Neural progenitor cell (in vitro differentiated cells): ENCODE data around the gene NEDD4L. TPM values are rescaled to one million over a fixed set of nuclear protein-coding genes. Genes with fewer than 3 reads are reported as not detected.
A peak's percentile ranks its signal among the peaks of the same experiment; 100 is the strongest.
"Not testable (repeated sequence)": the region's sequence is repeated elsewhere in the genome, so short reads cannot be mapped to it uniquely, and the experiment has no call there.

Experiments used
- DNase-seq: peaks from one replicate; pipeline ENCODE4 v3.0.0-alpha.2; 2016; ENCODE audit warnings: low spot score
- H2AFZ ChIP-seq: fragments of 200-600 bp; sonication (generic); replicated peaks from 2 replicates; pipeline ENCODE4 v1.6.1; 2016; ENCODE audit warnings: antibody characterized with exemption
- H3F3A ChIP-seq: fragments of 200-600 bp; sonication (generic); 2 replicates; pipeline ENCODE4 v1.6.1; 2016; ENCODE audit warnings: antibody characterized with exemption, low read depth
- H3K27ac ChIP-seq: fragments of 200-600 bp; sonication (generic); 2 replicates; pipeline ENCODE4 v1.5.1; 2016; ENCODE audit warnings: mild to moderate bottlenecking
- H3K27me3 ChIP-seq: fragments of 200-600 bp; sonication (generic); 2 replicates; pipeline ENCODE4 v1.6.1; 2016; ENCODE audit warnings: mild to moderate bottlenecking, moderate library complexity
- H3K36me3 ChIP-seq: fragments of 200-600 bp; sonication (generic); 2 replicates; pipeline ENCODE4 v1.5.1; 2016
- H3K4me1 ChIP-seq: fragments of 200-600 bp; sonication (generic); 2 replicates; pipeline ENCODE4 v1.6.1; 2016; ENCODE audit warnings: mixed run types
- H3K4me2 ChIP-seq: fragments of 200-600 bp; sonication (generic); 2 replicates; pipeline ENCODE4 v1.6.1; 2016
- H3K4me3 ChIP-seq: fragments of 200-600 bp; sonication (generic); 2 replicates; pipeline ENCODE4 v1.5.1; 2016
- H3K79me2 ChIP-seq: fragments of 200-600 bp; sonication (generic); 2 replicates; pipeline ENCODE4 v1.6.1; 2016; ENCODE audit warnings: low read depth
- H3K9ac ChIP-seq: fragments of 200-600 bp; sonication (generic); 2 replicates; pipeline ENCODE4 v1.6.1; 2016
- H3K9me3 ChIP-seq: fragments of 200-600 bp; sonication (generic); 2 replicates; pipeline ENCODE4 v1.5.1; 2016; ENCODE audit warnings: low read depth
- H4K20me1 ChIP-seq: fragments of 200-600 bp; sonication (generic); 2 replicates; pipeline ENCODE4 v1.6.1; 2016; ENCODE audit warnings: low read depth
- H3K27ac Mint-ChIP-seq: 3 replicates; pipeline ENCODE4 v1.8.0; 2021; ENCODE audit warnings: mixed read lengths
- H3K27me3 Mint-ChIP-seq: 2 replicates; pipeline ENCODE4 v1.8.0; 2022; ENCODE audit warnings: low read depth, mild to moderate bottlenecking, inconsistent platforms, moderate library complexity, mixed read lengths; ENCODE audit not compliant: insufficient read depth
- H3K36me3 Mint-ChIP-seq: 3 replicates; pipeline ENCODE4 v1.8.0; 2021; ENCODE audit warnings: mixed read lengths
- H3K4me1 Mint-ChIP-seq: 3 replicates; pipeline ENCODE4 v1.8.0; 2021; ENCODE audit warnings: mixed read lengths
- H3K4me3 Mint-ChIP-seq: 3 replicates; pipeline ENCODE4 v1.8.0; 2021; ENCODE audit warnings: mild to moderate bottlenecking, moderate library complexity, mixed read lengths
- H3K9me3 Mint-ChIP-seq: 3 replicates; pipeline ENCODE4 v1.8.0; 2020; ENCODE audit warnings: mixed read lengths
- CTCF ChIP-seq: fragments of 200-600 bp; sonication (generic); IDR thresholded peaks from 2 replicates; pipeline ENCODE4 v1.5.1; 2017; ENCODE audit warnings: antibody characterized with exemption, mild to moderate bottlenecking
- EZH2 ChIP-seq: fragments of 200-600 bp; sonication (generic); IDR thresholded peaks from 2 replicates; pipeline ENCODE4 v1.6.1; 2017; ENCODE audit warnings: antibody characterized with exemption, mild to moderate bottlenecking, moderate library complexity
- EZH2phosphoT487 ChIP-seq: fragments of 200-600 bp; sonication (generic); IDR thresholded peaks from 2 replicates; pipeline ENCODE4 v1.6.1; 2017; ENCODE audit warnings: antibody characterized with exemption
- total RNA-seq: library from RNA; depleted of rRNA; stranded (reverse); fragments of >200 nt; gene quantifications from 2 replicates; pipeline ENCODE4 v1.2.3, GENCODE V29; 2015; ENCODE audit warnings: low replicate concordance

Gene NEDD4L
- total RNA-seq, 1 donor from 2014 or later: 55.5 TPM

GRCh38 chr18:58047556-58047882 lies 3.5 kb downstream of the NEDD4L start:
- H3K36me3 Mint-ChIP-seq: no peaks in the 10 kb centered on the region
- H3K27me3 Mint-ChIP-seq: peaks cover 7% of the 10 kb centered on the region
- no peak overlapping the region for H3K27ac Mint-ChIP-seq
- H3K9me3 ChIP-seq: no peaks in the 10 kb centered on the region
- H3F3A ChIP-seq: peaks cover 32% of the 10 kb centered on the region
- no peak for DNase-seq
- H3K4me3 ChIP-seq: no peak overlapping the region
- no peak overlapping the region for H3K27ac ChIP-seq
- TF ChIP-seq EZH2phosphoT487 (no peak), EZH2 (no peak), CTCF (no peak)
- peaks cover 62% of the 10 kb centered on the region for H3K79me2 ChIP-seq
- H3K36me3 ChIP-seq: no peaks in the 10 kb centered on the region
- H3K4me3 Mint-ChIP-seq: peak overlapping the region; percentile 31
- peaks cover 26% of the 10 kb centered on the region for H3K4me1 ChIP-seq
- peaks cover 9% of the 10 kb centered on the region for H3K27me3 ChIP-seq
- H3K4me1 Mint-ChIP-seq: peaks cover 35% of the 10 kb centered on the region
- H3K9ac ChIP-seq: no peak overlapping the region
- no peak overlapping the region for H3K4me2 ChIP-seq
- H3K9me3 Mint-ChIP-seq: no peaks in the 10 kb centered on the region
- no peak overlapping the region for H2AFZ ChIP-seq
- peaks cover 54% of the 10 kb centered on the region for H4K20me1 ChIP-seq

DNA sequence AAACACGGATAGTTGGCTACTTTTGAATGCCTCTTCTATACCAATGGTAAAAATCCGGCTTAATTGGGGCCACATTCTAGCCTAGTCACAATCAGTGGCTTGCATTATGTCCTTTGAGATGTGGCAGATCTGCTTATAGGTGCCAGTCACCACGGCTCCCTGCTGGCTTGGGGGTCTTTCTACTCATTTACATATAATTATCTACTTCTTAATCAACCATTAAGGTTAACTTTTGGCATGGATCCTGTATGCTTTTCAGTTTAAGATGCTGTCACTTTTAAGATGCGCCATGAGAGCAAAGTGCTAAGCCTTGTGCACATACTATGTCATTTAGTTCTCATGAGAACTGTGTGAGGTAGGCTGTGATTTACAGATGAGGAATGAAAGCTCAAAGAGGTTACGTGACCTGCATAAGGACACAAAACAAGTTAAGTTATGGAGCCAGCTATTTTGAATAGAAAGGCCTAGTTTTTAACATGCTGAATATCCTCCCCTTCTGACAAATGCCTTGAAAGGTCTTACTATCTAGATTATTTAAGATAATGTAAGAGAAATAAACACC lies 4.1 kb downstream of the NEDD4L start:
- H3K27me3 ChIP-seq: peaks cover 2% of the 10 kb centered on the region
- TF ChIP-seq EZH2phosphoT487: no peak
- no peak for TF ChIP-seq EZH2
- no peak for TF ChIP-seq CTCF
- no peak overlapping the region for H3K27ac ChIP-seq
- peaks cover 22% of the 10 kb centered on the region for H3K4me1 ChIP-seq
- no peak overlapping the region for H3K4me3 ChIP-seq
- H3K4me2 ChIP-seq: no peak overlapping the region
- no peaks in the 10 kb centered on the region for H3K9me3 Mint-ChIP-seq
- peaks cover 26% of the 10 kb centered on the region for H3F3A ChIP-seq
- no peaks in the 10 kb centered on the region for H3K36me3 ChIP-seq
- no peak overlapping the region for H3K9ac ChIP-seq
- H3K4me1 Mint-ChIP-seq: peaks cover 30% of the 10 kb centered on the region
- H3K9me3 ChIP-seq: no peaks in the 10 kb centered on the region
- no peak for DNase-seq
- peaks cover 68% of the 10 kb centered on the region for H3K79me2 ChIP-seq
- no peaks in the 10 kb centered on the region for H3K36me3 Mint-ChIP-seq
- H4K20me1 ChIP-seq: peaks cover 54% of the 10 kb centered on the region
- H3K4me3 Mint-ChIP-seq: no peak overlapping the region
- peaks cover 7% of the 10 kb centered on the region for H3K27me3 Mint-ChIP-seq
- no peak overlapping the region for H2AFZ ChIP-seq
- H3K27ac Mint-ChIP-seq: no peak overlapping the region

DNA sequence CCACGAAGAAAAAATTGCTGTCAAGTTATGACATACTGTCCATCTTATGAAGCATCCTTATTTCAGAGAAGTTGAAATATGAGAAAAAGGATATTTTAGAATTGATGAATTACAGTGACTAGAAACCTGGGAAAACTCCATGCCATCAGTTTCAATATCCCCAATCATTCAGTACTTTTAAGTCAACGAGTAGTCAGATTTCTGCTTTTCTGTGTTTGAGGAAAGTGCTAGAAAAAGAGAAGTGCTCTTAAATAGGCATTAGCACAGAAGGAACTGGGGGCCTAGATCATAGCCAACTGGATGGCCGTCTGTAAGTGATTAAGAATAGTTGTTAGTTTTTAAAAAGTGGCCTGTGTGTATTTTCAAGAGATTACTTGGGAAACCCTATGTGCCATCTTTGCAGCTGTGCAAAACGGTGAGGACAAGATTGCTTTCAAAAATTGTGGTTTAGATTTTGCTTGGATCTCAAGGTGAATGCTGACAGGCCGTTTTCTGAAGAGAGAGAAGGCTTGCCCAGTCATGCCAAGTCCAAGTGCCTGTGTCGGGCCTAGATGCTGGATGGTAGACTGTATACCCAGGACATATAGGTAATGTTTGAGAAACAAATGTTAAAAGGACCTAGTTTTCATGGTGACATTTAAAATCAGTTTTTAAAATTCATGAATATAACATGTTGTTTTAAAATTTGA lies 5.1 kb downstream of the NEDD4L start:
- Histone ChIP-seq H3K4me2 (no peak overlapping the region), H4K20me1 (peaks cover 55% of the 10 kb centered on the region), H3F3A (peaks cover 17% of the 10 kb centered on the region), H3K4me1 (peaks cover 25% of the 10 kb centered on the region), H3K27me3 (no peaks in the 10 kb centered on the region), H3K79me2 (peaks cover 76% of the 10 kb centered on the region), H2AFZ (no peak overlapping the region), H3K27ac (no peak overlapping the region), H3K9ac (no peak overlapping the region), H3K4me3 (no peak overlapping the region), H3K9me3 (no peaks in the 10 kb centered on the region), H3K36me3 (no peaks in the 10 kb centered on the region)
- H3K4me3 Mint-ChIP-seq: no peak overlapping the region
- H3K27me3 Mint-ChIP-seq: peaks cover 9% of the 10 kb centered on the region
- no peak for DNase-seq
- no peak overlapping the region for H3K27ac Mint-ChIP-seq
- peaks cover 4% of the 10 kb centered on the region for H3K36me3 Mint-ChIP-seq
- peaks cover 30% of the 10 kb centered on the region for H3K4me1 Mint-ChIP-seq
- no peak for TF ChIP-seq EZH2phosphoT487
- no peaks in the 10 kb centered on the region for H3K9me3 Mint-ChIP-seq

GRCh38 chr18:58050963-58051362 lies 6.9 kb downstream of the NEDD4L start:
- not testable (repeated sequence) for H3K27me3 Mint-ChIP-seq, H2AFZ ChIP-seq, H3K4me3 Mint-ChIP-seq, H3K36me3 ChIP-seq, H3K9me3 ChIP-seq, H3K27me3 ChIP-seq, H3K4me2 ChIP-seq, H3F3A ChIP-seq, H3K27ac Mint-ChIP-seq, H3K36me3 Mint-ChIP-seq, DNase-seq, H3K4me3 ChIP-seq, H3K27ac ChIP-seq, H3K9ac ChIP-seq, H3K9me3 Mint-ChIP-seq
- peaks cover 31% of the 10 kb centered on the region for H3K4me1 Mint-ChIP-seq
- H3K4me1 ChIP-seq: peaks cover 30% of the 10 kb centered on the region
- peaks cover 70% of the 10 kb centered on the region for H4K20me1 ChIP-seq
- peaks cover 80% of the 10 kb centered on the region for H3K79me2 ChIP-seq
